ENCODE data around the gene SIVA1.

SIVA1 gene

DNA sequence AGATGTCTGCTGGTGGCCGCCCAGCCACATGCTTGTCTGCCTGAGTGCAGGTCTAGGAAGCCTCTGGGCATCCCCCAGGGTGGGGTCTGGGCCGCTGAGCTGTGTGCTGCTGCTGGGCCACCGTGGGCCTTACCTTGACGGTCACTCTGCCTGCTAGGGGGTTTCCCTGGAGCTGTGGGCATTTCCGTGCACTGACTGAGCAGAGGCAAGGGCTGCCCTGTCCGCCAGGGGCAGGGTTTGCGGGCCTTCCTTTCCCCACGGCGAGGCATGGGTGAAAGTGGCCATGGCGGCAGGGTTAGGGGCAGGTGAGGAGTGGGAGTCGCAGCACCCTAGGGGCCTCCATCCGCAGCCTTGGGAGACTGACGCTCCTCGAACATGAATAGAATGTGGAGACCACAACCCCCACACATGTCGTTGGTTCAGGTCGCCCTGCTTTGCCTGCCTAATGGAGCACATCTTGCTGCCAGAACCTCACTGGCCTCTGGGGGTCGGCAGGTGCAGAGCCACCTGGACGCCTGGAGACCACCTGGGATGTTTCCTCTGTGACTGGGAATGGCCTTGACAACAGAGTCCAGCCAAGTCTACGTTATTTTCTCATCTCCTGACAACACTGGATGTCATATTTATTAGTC lies 50.4 kb downstream of the SIVA1 start:
- Mint-ChIP-seq H3K4me1 (ENCODE audit: low read depth) (peaks cover 15% of the 10 kb centered on the region), H3K36me3 (ENCODE audit: low read depth) (no peaks in the 10 kb centered on the region), H3K27ac (no peak overlapping the region), H3K4me3 (no peak overlapping the region), H3K9me3 (no peaks in the 10 kb centered on the region), H3K27me3 (peaks cover 12% of the 10 kb centered on the region)

DNA sequence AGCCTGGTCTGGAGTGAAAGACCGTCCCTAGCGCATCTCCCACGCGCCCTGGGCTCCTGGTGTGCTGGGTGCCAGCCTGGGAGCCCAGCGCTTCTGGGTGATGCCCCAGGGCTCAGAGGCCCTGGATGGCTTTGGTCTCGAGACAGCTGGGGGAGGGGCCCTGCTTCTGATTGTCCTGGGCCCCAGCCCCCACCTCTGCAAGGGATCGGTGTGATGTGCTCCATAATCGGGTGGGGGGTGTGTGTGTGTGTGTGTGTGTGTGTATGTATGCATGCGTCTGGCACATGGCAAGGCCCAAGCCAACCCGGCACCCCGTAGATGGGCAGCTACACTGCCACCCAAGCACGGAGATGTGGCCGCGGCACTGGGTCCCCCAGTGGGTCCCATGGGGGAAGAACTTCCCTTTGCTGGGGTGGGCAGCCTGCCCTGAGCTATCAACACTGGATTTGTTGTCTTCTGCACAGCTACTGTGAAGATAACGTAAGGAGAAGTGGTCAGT lies 51.0 kb downstream of the SIVA1 start:
- Mint-ChIP-seq H3K27me3 (peaks cover 8% of the 10 kb centered on the region), H3K9me3 (no peaks in the 10 kb centered on the region), H3K4me1 (ENCODE audit: low read depth) (peaks cover 15% of the 10 kb centered on the region), H3K27ac (no peak overlapping the region), H3K4me3 (no peak overlapping the region), H3K36me3 (ENCODE audit: low read depth) (no peaks in the 10 kb centered on the region)

DNA sequence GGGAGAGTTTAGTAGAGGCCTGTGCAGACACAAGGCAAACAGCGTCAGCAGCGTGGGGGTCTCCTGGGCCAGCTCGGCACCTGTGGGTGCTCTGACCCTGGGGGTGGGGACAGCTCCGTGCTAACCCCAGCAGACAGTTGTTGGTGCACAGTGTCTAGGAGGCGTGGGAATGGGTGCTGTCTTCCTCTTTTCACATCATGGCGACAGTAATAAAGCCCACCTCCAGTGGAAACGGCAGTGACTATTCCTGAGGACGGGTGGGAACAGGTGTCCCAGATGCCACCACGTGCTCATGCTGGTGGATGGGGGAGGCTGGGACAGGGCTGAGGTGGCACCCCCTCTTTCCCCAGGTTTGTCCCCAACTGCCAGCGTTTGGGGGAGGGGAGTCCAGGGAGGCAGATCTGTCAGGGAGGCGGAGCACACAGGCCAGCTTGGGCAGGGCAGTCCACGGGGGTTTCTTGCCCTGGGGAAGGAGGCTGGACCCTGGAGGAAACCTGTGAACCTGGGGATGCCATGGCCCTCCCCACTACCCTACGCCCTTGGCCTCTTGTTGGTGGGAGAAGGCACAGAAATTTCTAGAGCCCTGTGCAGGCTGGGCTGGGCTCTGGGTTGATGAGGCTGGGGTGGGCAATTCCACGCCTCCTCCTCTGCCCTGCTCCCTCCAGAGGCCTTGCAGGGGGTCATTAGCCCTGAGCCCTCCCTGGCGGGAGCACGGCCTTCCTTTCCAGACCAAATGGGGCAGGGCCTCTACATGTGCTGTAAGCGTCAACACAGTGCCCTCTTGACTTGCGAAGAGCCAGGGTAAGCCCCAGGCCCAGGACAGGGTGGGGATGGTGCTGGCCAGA lies 51.8 kb downstream of the SIVA1 start:
- no peak overlapping the region for H3K27ac Mint-ChIP-seq
- H3K4me1 Mint-ChIP-seq (ENCODE audit: low read depth): peaks cover 15% of the 10 kb centered on the region
- no peaks in the 10 kb centered on the region for H3K9me3 Mint-ChIP-seq
- no peak overlapping the region for H3K4me3 Mint-ChIP-seq
- peaks cover 2% of the 10 kb centered on the region for H3K27me3 Mint-ChIP-seq
- no peaks in the 10 kb centered on the region for H3K36me3 Mint-ChIP-seq (ENCODE audit: low read depth)

- Mint-ChIP-seq H3K27ac (no peak overlapping the region), H3K27me3 (no peaks in the 10 kb centered on the region), H3K36me3 (ENCODE audit: low read depth) (no peaks in the 10 kb centered on the region), H3K4me3 (no peak overlapping the region), H3K9me3 (no peaks in the 10 kb centered on the region), H3K4me1 (ENCODE audit: low read depth) (peaks cover 15% of the 10 kb centered on the region)
Observed at GRCh38 chr14:104805326-104805678, 52.4 kb downstream of the SIVA1 start.

DNA sequence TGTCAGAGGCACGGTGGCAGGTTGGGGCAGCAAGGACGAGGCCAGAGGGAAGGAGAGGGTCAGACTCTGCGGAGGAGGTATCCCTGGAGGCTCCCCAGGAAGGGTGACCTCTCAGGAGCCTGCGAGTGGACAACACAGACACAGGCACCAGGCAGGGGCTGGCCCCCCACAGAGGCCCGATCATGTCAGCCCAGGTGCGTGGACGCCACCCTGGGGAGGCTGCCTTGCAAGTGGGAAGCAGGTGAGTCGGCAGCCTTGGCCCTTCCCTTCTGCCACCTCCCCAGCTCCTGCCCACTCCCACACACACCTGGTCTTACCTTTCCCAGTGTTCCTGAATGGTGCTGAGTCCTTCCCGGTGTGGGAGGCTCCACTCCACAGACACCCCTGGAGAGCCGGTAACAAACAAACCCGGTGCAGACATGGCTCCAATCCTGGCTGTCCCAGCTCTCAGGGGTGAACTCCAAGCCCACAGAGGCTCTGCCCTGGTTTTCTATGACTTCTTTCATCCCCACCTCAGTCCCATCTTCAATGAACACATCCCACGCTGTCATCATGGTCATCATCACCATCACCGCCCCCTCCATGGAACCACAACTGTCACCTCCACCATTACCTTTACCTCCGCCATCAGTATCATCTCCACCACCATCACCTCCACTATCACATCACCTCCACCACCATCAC lies 53.1 kb downstream of the SIVA1 start:
- no peak overlapping the region for H3K27ac Mint-ChIP-seq
- peaks cover 5% of the 10 kb centered on the region for H3K36me3 Mint-ChIP-seq (ENCODE audit: low read depth)

GRCh38 chr14:104806625-104807465 lies 53.9 kb downstream of the SIVA1 start:
- no peaks in the 10 kb centered on the region for H3K27me3 Mint-ChIP-seq
- no peaks in the 10 kb centered on the region for H3K9me3 Mint-ChIP-seq
- H3K4me3 Mint-ChIP-seq: no peak overlapping the region
- no peak overlapping the region for H3K27ac Mint-ChIP-seq
- peaks cover 6% of the 10 kb centered on the region for H3K36me3 Mint-ChIP-seq (ENCODE audit: low read depth)
- H3K4me1 Mint-ChIP-seq (ENCODE audit: low read depth): peaks cover 8% of the 10 kb centered on the region

More for the DNA sequence above, 53.1 kb downstream of the SIVA1 start:
- H3K9me3 Mint-ChIP-seq: no peaks in the 10 kb centered on the region
- no peak overlapping the region for H3K4me3 Mint-ChIP-seq
- peaks cover 15% of the 10 kb centered on the region for H3K4me1 Mint-ChIP-seq (ENCODE audit: low read depth)
- no peaks in the 10 kb centered on the region for H3K27me3 Mint-ChIP-seq

DNA sequence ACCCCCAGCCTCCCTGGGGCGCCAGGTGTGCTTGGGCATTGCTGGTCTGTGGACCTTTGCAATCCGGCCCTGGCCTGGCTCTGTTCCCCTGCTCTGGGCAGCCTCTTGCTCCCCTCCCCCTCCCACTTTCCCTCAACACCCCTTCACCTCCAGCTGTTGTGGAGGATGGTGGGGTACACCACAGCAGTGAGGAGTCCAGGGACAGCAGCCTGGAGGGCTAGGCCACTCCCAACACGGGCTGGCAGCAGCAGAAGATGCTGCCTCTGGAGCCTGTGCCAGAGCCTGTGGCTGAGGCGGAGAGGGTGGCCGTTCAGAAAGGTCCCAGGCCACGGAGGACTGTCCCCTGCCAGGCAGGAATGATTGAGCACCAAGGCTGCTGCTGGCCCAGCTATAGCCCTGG lies 55.5 kb downstream of the SIVA1 start:
- Mint-ChIP-seq H3K9me3 (no peaks in the 10 kb centered on the region), H3K36me3 (ENCODE audit: low read depth) (peaks cover 6% of the 10 kb centered on the region), H3K27me3 (no peaks in the 10 kb centered on the region), H3K4me3 (no peak overlapping the region), H3K4me1 (ENCODE audit: low read depth) (no peaks in the 10 kb centered on the region), H3K27ac (no peak overlapping the region)

Measured in stimulated activated naive CD8-positive, alpha-beta T cell treated with anti-CD3 and anti-CD28 coated beads, Interleukin-15, Interleukin-2, amounts not matched to agents 100 ng/mL and 50 ng/mL, for 24 hours (primary cell).